H9 (cell line): ENCODE results near the gene ALKBH5. TPM values are rescaled to one million over a fixed set of nuclear protein-coding genes. Genes with fewer than 3 reads are reported as not detected.

ENCODE experiments used
- DNase-seq: peaks from one replicate; pipeline ENCODE4 v3.0.0-alpha.2; 2017
- H2AFZ ChIP-seq: one replicate; pipeline ENCODE4 v1.6.1; 2013; ENCODE audit warnings: mild to moderate bottlenecking, low read length, control low read depth, moderate library complexity
- H2AK5ac ChIP-seq: 2 replicates; pipeline ENCODE4 v1.6.1; 2013; ENCODE audit warnings: low read length, control low read depth, mixed read lengths; ENCODE audit not compliant: insufficient read length
- H2BK120ac ChIP-seq: one replicate; pipeline ENCODE4 v1.6.1; 2013; ENCODE audit warnings: low read depth, mild to moderate bottlenecking, low read length, control low read depth, inconsistent platforms; ENCODE audit not compliant: poor library complexity, severe bottlenecking
- H2BK12ac ChIP-seq: 2 replicates; pipeline ENCODE4 v1.6.1; 2013; ENCODE audit warnings: low read length, control low read depth, mixed read lengths, low read depth; ENCODE audit not compliant: insufficient read length
- H2BK15ac ChIP-seq: 2 replicates; pipeline ENCODE4 v1.6.1; 2013; ENCODE audit warnings: low read depth, low read length, control low read depth
- H2BK20ac ChIP-seq: one replicate; pipeline ENCODE4 v1.6.1; 2013; ENCODE audit warnings: low read depth, mild to moderate bottlenecking, low read length, control low read depth, inconsistent platforms; ENCODE audit not compliant: poor library complexity, severe bottlenecking
- H2BK5ac ChIP-seq: 2 replicates; pipeline ENCODE4 v1.6.1; 2013; ENCODE audit warnings: low read length, control low read depth, mixed read lengths; ENCODE audit not compliant: insufficient read length
- H3K14ac ChIP-seq: 2 replicates; pipeline ENCODE4 v1.6.1; 2013; ENCODE audit warnings: low read length, control low read depth; ENCODE audit not compliant: insufficient read depth
- H3K18ac ChIP-seq: 2 replicates; pipeline ENCODE4 v1.6.1; 2013; ENCODE audit warnings: low read depth, mild to moderate bottlenecking, mixed read lengths, low read length, control low read depth; ENCODE audit not compliant: insufficient read length
- H3K23ac ChIP-seq: 2 replicates; pipeline ENCODE4 v1.6.1; 2013; ENCODE audit warnings: low read length, control low read depth, mixed read lengths, low read depth; ENCODE audit not compliant: insufficient read length
- H3K23me2 ChIP-seq: 2 replicates; pipeline ENCODE4 v1.6.1; 2013; ENCODE audit warnings: low read depth, mild to moderate bottlenecking, mixed read lengths, low read length, control low read depth; ENCODE audit not compliant: insufficient read length, poor library complexity, severe bottlenecking
- H3K27ac ChIP-seq: 2 replicates; pipeline ENCODE4 v1.5.1; 2013; ENCODE audit warnings: low read length, control low read depth, mixed read lengths, low read depth; ENCODE audit not compliant: insufficient read length
- H3K27me3 ChIP-seq: 2 replicates; pipeline ENCODE4 v1.6.1; 2013; ENCODE audit warnings: low read length, control low read depth, inconsistent platforms; ENCODE audit not compliant: insufficient read depth
- H3K4ac ChIP-seq: 2 replicates; pipeline ENCODE4 v1.6.1; 2013; ENCODE audit warnings: low read depth, mild to moderate bottlenecking, control low read depth, inconsistent platforms, low read length, moderate library complexity
- H3K4me1 ChIP-seq: 2 replicates; pipeline ENCODE4 v1.6.1; 2013; ENCODE audit warnings: low read length, control low read depth, inconsistent platforms; ENCODE audit not compliant: insufficient read depth
- H3K4me2 ChIP-seq: 2 replicates; pipeline ENCODE4 v1.6.1; 2013; ENCODE audit warnings: low read length, control low read depth, mixed read lengths; ENCODE audit not compliant: insufficient read length, insufficient read depth
- H3K56ac ChIP-seq: 2 replicates; pipeline ENCODE4 v1.6.1; 2013; ENCODE audit warnings: low read depth, mild to moderate bottlenecking, mixed read lengths, low read length, control low read depth; ENCODE audit not compliant: insufficient read length
- H3K79me1 ChIP-seq: 2 replicates; pipeline ENCODE4 v1.6.1; 2013; ENCODE audit warnings: low read depth, mild to moderate bottlenecking, moderate library complexity, low read length, control low read depth, inconsistent platforms; ENCODE audit not compliant: insufficient read depth, poor library complexity, severe bottlenecking
- H3K79me2 ChIP-seq: 2 replicates; pipeline ENCODE4 v1.6.1; 2013; ENCODE audit warnings: low read length, control low read depth, inconsistent platforms; ENCODE audit not compliant: insufficient read depth
- H3K9ac ChIP-seq: 2 replicates; pipeline ENCODE4 v1.6.1; 2013; ENCODE audit warnings: low read length, control low read depth, mixed read lengths; ENCODE audit not compliant: insufficient read length; ENCODE audit errors: extremely low read depth
- H3K9me3 ChIP-seq: one replicate; pipeline ENCODE4 v1.6.1; 2013; ENCODE audit warnings: low read depth, low read length, inconsistent platforms; ENCODE audit not compliant: control insufficient read depth
- H3T11ph ChIP-seq: one replicate; pipeline ENCODE4 v1.6.1; 2013; ENCODE audit warnings: mild to moderate bottlenecking, low read length, control low read depth, inconsistent platforms
- H4K20me1 ChIP-seq: one replicate; pipeline ENCODE4 v1.6.1; 2013; ENCODE audit not compliant: control insufficient read depth, insufficient read length, insufficient read depth
- H4K5ac ChIP-seq: 2 replicates; pipeline ENCODE4 v1.6.1; 2013; ENCODE audit warnings: low read depth, mild to moderate bottlenecking, mixed read lengths, low read length, control low read depth; ENCODE audit not compliant: insufficient read length
- H4K8ac ChIP-seq: replicated peaks from 2 replicates; pipeline ENCODE4 v1.6.1; 2013; ENCODE audit warnings: low read length, control low read depth, mixed read lengths, low read depth; ENCODE audit not compliant: insufficient read length
- H4K91ac ChIP-seq: 2 replicates; pipeline ENCODE4 v1.6.1; 2013; ENCODE audit warnings: low read depth, mild to moderate bottlenecking, moderate library complexity, mixed read lengths, low read length, control low read depth; ENCODE audit not compliant: insufficient read length
- H3K27ac Mint-ChIP-seq, 3 experiments: 2 replicates in 2 of 3; 3 replicates in 1 of 3; pipeline ENCODE4 v1.8.0; 2020 to 2021; ENCODE audit warnings: mixed read lengths in 3 of 3, mild to moderate bottlenecking in 1 of 3, moderate library complexity in 1 of 3
- H3K27me3 Mint-ChIP-seq: 2 replicates; pipeline ENCODE4 v1.8.0; 2021; ENCODE audit warnings: low read depth, mild to moderate bottlenecking, moderate library complexity, mixed read lengths
- H3K36me3 Mint-ChIP-seq, 3 experiments: 2 replicates in 2 of 3; 3 replicates in 1 of 3; pipeline ENCODE4 v1.8.0; 2020 to 2021; ENCODE audit warnings: low read depth in 3 of 3, mixed read lengths in 3 of 3; ENCODE audit not compliant: insufficient read depth in 1 of 3
- H3K4me1 Mint-ChIP-seq, 2 experiments: 2 replicates each; pipeline ENCODE4 v1.8.0; 2020; ENCODE audit warnings: mixed read lengths in 2 of 2
- H3K4me3 Mint-ChIP-seq, 2 experiments: 2 replicates in 1 of 2; 3 replicates in 1 of 2; pipeline ENCODE4 v1.8.0; 2020 to 2021; ENCODE audit warnings: mild to moderate bottlenecking in 2 of 2, mixed read lengths in 2 of 2, moderate library complexity in 1 of 2
- H3K9me3 Mint-ChIP-seq, 2 experiments: 2 replicates in 1 of 2; 3 replicates in 1 of 2; pipeline ENCODE4 v1.8.0; 2020; ENCODE audit warnings: mild to moderate bottlenecking in 2 of 2, mixed read lengths in 2 of 2, moderate library complexity in 1 of 2
- CTCF ChIP-seq: fragments of 200-600 bp; sonication (generic); conservative IDR thresholded peaks from 3 replicates; pipeline ENCODE4 v1.8.0; 2021; ENCODE audit warnings: antibody characterized with exemption, mild to moderate bottlenecking
- WGBS: extraction: QIAGEN DNeasy Blood & Tissue Kit; methylation state at CpG from one replicate; pipeline ENCODE4 v1.1.7; 2013; ENCODE audit warnings: missing lambda C conversion rate, low lambda C conversion rate, mixed read lengths; ENCODE audit not compliant: insufficient read length; ENCODE audit errors: extremely low coverage; 5-methylcytosine and 5-hydroxymethylcytosine counted together
- total RNA-seq: library from RNA; stranded (reverse); gene quantifications from 2 replicates; pipeline ENCODE4 v1.2.1, GENCODE V29; 2021

The ALKBH5 gene
- total RNA-seq, 1 experiment from 2014 or later = 89.8 TPM

- no peak overlapping the region; a peak in 1 of 5 replicates for H3K4me3 Mint-ChIP-seq
- Histone ChIP-seq H2AK5ac (no peak overlapping the region), H3K9me3 (no peaks in the 10 kb centered on the region), H4K91ac (no peak overlapping the region), H3K18ac (no peak overlapping the region), H3K27ac (no peak overlapping the region), H2BK5ac (no peak overlapping the region), H3K4ac (no peak overlapping the region), H3K79me1 (no peaks in the 10 kb centered on the region), H3T11ph (no peak overlapping the region), H2BK12ac (no peak overlapping the region), H4K8ac (no peak overlapping the region), H3K4me2 (no peak overlapping the region), H4K5ac (no peak overlapping the region), H3K56ac (no peak overlapping the region), H3K27me3 (no peaks in the 10 kb centered on the region), H3K79me2 (no peaks in the 10 kb centered on the region), H3K23ac (no peak overlapping the region), H2BK15ac (no peak overlapping the region), H3K4me1 (peaks cover 3% of the 10 kb centered on the region; the same call in 1 of the 2 replicates), H2AFZ (no peak overlapping the region), H3K23me2 (no peaks in the 10 kb centered on the region), H3K9ac (no peak overlapping the region), H2BK20ac (no peak overlapping the region), H3K14ac (no peak overlapping the region), H2BK120ac (no peak overlapping the region), H4K20me1 (no peaks in the 10 kb centered on the region)
- no peaks in the 10 kb centered on the region for H3K36me3 Mint-ChIP-seq
- H3K27me3 Mint-ChIP-seq = peaks cover 14% of the 10 kb centered on the region
- H3K9me3 Mint-ChIP-seq = no peaks in the 10 kb centered on the region
- TF ChIP-seq CTCF = peak; percentile 49
- H3K4me1 Mint-ChIP-seq = peaks cover 15 to 26% of the 10 kb centered on the region in 2 experiments
- no peak for DNase-seq
- H3K27ac Mint-ChIP-seq = peak overlapping the region in 1 of 3 experiments; percentile 44; a peak in 2 of 7 replicates
- no CpG with 5 or more reads among the region's 3 CpGs for WGBS
These were observed 43.7 kb upstream of the ALKBH5 start for GRCh38 chr17:18139949-18140348.
